Keratinocyte (primary cell): ENCODE results near the gene TNS1. TPM values are rescaled to one million over a fixed set of nuclear protein-coding genes. Genes with fewer than 3 reads are reported as not detected.

Source experiments
- DNase-seq: peaks from one replicate; pipeline ENCODE4 v3.0.0-alpha.2; 2011; ENCODE audit warnings: low read depth, missing footprints, low spot score
- FAIRE-seq: peaks from 2 replicates; lab custom pipeline; 2011; peaks lifted over from hg19 to GRCh38; lab: Jason Lieb, UNC
- H2AFZ ChIP-seq: 2 replicates; pipeline ENCODE4 v1.6.0; 2012; ENCODE audit warnings: low read length, control low read depth, inconsistent platforms; ENCODE audit not compliant: control insufficient read depth
- H3K27ac ChIP-seq: 2 replicates; pipeline ENCODE4 v1.5.1; 2011; ENCODE audit warnings: low read length; ENCODE audit not compliant: control insufficient read depth, insufficient read depth
- H3K27me3 ChIP-seq: 3 replicates; pipeline ENCODE4 v1.6.0; 2011; ENCODE audit warnings: low read length; ENCODE audit not compliant: control insufficient read depth, insufficient read depth; ENCODE audit errors: extremely low read depth
- H3K36me3 ChIP-seq, 2 experiments: 2 replicates in 1 of 2; 3 replicates in 1 of 2; pipeline ENCODE4 v1.5.1; 2011; ENCODE audit warnings: low read length in 2 of 2, mild to moderate bottlenecking in 1 of 2; ENCODE audit not compliant: control insufficient read depth in 2 of 2, insufficient read depth in 2 of 2; ENCODE audit errors: extremely low read depth in 1 of 2
- H3K4me1 ChIP-seq: 3 replicates; pipeline ENCODE4 v1.5.1; 2011; ENCODE audit warnings: low read length; ENCODE audit not compliant: control insufficient read depth, insufficient read depth; ENCODE audit errors: extremely low read depth
- H3K4me2 ChIP-seq: 3 replicates; pipeline ENCODE4 v1.6.0; 2011; ENCODE audit warnings: low read depth, low read length; ENCODE audit not compliant: control insufficient read depth, insufficient read depth; ENCODE audit errors: extremely low read depth
- H3K4me3 ChIP-seq, 3 experiments: fragments of 200-600 bp in 1 of 3; sonication (generic) in 1 of 3; 2 replicates in 2 of 3; 3 replicates in 1 of 3; pipeline ENCODE4 v1.5.1; 2011 to 2016; ENCODE audit warnings: low read length in 3 of 3, mild to moderate bottlenecking in 3 of 3, control low read depth in 2 of 3, inconsistent platforms in 1 of 3, low read depth in 1 of 3, mixed read lengths in 1 of 3, mixed run types in 1 of 3, moderate library complexity in 1 of 3; ENCODE audit not compliant: control insufficient read depth in 2 of 3, insufficient read depth in 2 of 3; ENCODE audit errors: extremely low read depth in 1 of 3
- H3K79me2 ChIP-seq: 2 replicates; pipeline ENCODE4 v1.6.0; 2012; ENCODE audit warnings: low read length; ENCODE audit not compliant: control insufficient read depth, insufficient read depth
- H3K9ac ChIP-seq: 3 replicates; pipeline ENCODE4 v1.6.0; 2011; ENCODE audit warnings: low read length; ENCODE audit not compliant: control insufficient read depth, insufficient read depth; ENCODE audit errors: extremely low read depth
- H3K9me1 ChIP-seq: 3 replicates; pipeline ENCODE4 v1.6.0; 2011; ENCODE audit warnings: low read length; ENCODE audit not compliant: control insufficient read depth, insufficient read depth; ENCODE audit errors: extremely low read depth
- H3K9me3 ChIP-seq: 2 replicates; pipeline ENCODE4 v1.5.1; 2012; ENCODE audit warnings: low read depth, low read length; ENCODE audit not compliant: control insufficient read depth
- H4K20me1 ChIP-seq: 3 replicates; pipeline ENCODE4 v1.6.0; 2011; ENCODE audit warnings: low read length; ENCODE audit not compliant: control insufficient read depth, insufficient read depth; ENCODE audit errors: extremely low read depth
- CTCF ChIP-seq, 3 experiments: IDR thresholded peaks in 1 of 3; conservative IDR thresholded peaks in 1 of 3; optimal IDR thresholded peaks in 1 of 3; 2 replicates in 2 of 3; 3 replicates in 1 of 3; pipeline versions ENCODE3 to v1.5.1; 2011; ENCODE audit warnings: low read length in 3 of 3, mild to moderate bottlenecking in 3 of 3, moderate library complexity in 2 of 3, control low read depth in 1 of 3, inconsistent platforms in 1 of 3; ENCODE audit not compliant: insufficient read depth in 2 of 3; ENCODE audit errors: extremely low read depth in 1 of 3
- EZH2 ChIP-seq: IDR thresholded peaks from one replicate; pipeline ENCODE4 v1.6.1; 2012; ENCODE audit warnings: inconsistent platforms, mild to moderate bottlenecking, low read length, moderate library complexity
- dilution Hi-C: fragments of 300-500 bp; cut with MboI; formaldehyde crosslinking; loops from one replicate; pipeline ENCODE4 v1.7.0; 2020; ENCODE audit warnings: low sequenced_read_pairs; ENCODE audit not compliant: extremely low pct_ligation_motif_present
- polyA plus RNA-seq, 5 experiments: library from polyadenylated mRNA; depleted of rRNA in 3 of 5; stranded (reverse) in 3 of 5; stranded (forward) in 1 of 5; unstranded in 1 of 5; fragments of >200 nt; gene quantifications; 1 replicate in 1 of 5; 2 replicates in 3 of 5; 3 replicates in 1 of 5; pipeline versions ENCODE4 v1.2.1 to v1.2.3, GENCODE V29; 2011 to 2012; ENCODE audit warnings: missing spikeins in 2 of 5, low read depth in 1 of 5, low replicate concordance in 1 of 5

TNS1 gene
- polyA plus RNA-seq, 1 donor (not counting 4 experiments of a cell fraction or from before 2014, with no cell fraction given), result 2.5 TPM

- Histone ChIP-seq H3K9ac (no peak overlapping the region), H4K20me1 (no peaks in the 10 kb centered on the region), H3K9me1 (no peaks in the 10 kb centered on the region), H3K4me2 (no peak overlapping the region), H3K27me3 (peaks cover 9% of the 10 kb centered on the region), H3K9me3 (no peaks in the 10 kb centered on the region), H3K27ac (no peak overlapping the region), H3K79me2 (no peaks in the 10 kb centered on the region), H3K4me3 (no peak overlapping the region), H3K4me1 (no peaks in the 10 kb centered on the region), H2AFZ (no peak overlapping the region), H3K36me3 (no peaks in the 10 kb centered on the region)
- FAIRE-seq, result no peak
- dilution Hi-C loops, result no loop called here
- TF ChIP-seq EZH2, result no peak
- no peak for TF ChIP-seq CTCF (optimal IDR thresholded peaks at IDR 0.05 in 1 of 3, IDR thresholded peaks at IDR 0.05 in 1 of 3, conservative IDR thresholded peaks at IDR 0.05 in 1 of 3; ENCODE audit: extremely low read depth in 1 of 3, insufficient read depth in 2 of 3, low read length in 3 of 3)
- no peak for DNase-seq
Measured at GRCh38 chr2:217873371-217873770, 129.4 kb downstream of the TNS1 start.

- Histone ChIP-seq H2AFZ (no peak overlapping the region), H3K79me2 (no peaks in the 10 kb centered on the region), H3K9ac (no peak overlapping the region), H3K9me1 (no peaks in the 10 kb centered on the region), H3K27me3 (peaks cover 9% of the 10 kb centered on the region), H3K27ac (no peak overlapping the region), H3K9me3 (no peaks in the 10 kb centered on the region), H3K36me3 (no peaks in the 10 kb centered on the region), H4K20me1 (no peaks in the 10 kb centered on the region), H3K4me1 (no peaks in the 10 kb centered on the region), H3K4me3 (no peak overlapping the region), H3K4me2 (no peak overlapping the region)
- DNase-seq (no peak), FAIRE-seq (no peak)
- dilution Hi-C loops, result no loop called here
- TF ChIP-seq CTCF (optimal IDR thresholded peaks at IDR 0.05 in 1 of 3, IDR thresholded peaks at IDR 0.05 in 1 of 3, conservative IDR thresholded peaks at IDR 0.05 in 1 of 3; ENCODE audit: extremely low read depth in 1 of 3, insufficient read depth in 2 of 3, low read length in 3 of 3) (peak in 1 of 3 experiments; percentile 14), EZH2 (no peak)
Measured at GRCh38 chr2:217872319-217872718, 130.5 kb downstream of the TNS1 start.
